Measurements from ENCODE around the gene PHACTR1.

DNA sequence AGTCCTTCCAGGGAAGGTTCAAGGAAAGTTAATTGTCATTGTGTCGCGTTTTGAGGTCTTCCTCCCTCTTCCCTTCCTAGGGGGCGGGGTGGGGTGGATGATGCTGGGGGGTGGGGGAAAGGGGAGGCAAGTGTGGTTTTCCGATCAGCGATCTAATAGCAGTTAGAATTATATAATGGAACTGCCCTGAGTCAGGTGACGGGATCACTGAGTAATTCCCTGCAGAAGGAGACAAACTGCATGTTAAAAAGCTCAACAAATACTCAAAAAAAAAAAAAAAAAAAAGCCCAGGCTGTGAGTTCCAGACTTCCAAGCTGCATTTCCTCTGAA lies 240.4 kb downstream of the PHACTR1 start:
- TF ChIP-seq POLR2A (IDR thresholded peaks at IDR 0.05; ENCODE audit: low read depth, low read length) (no peak), POU2F2 (IDR thresholded peaks at IDR 0.05; ENCODE audit: low read depth, low read length) (no peak), POLR2AphosphoS5 (IDR thresholded peaks at IDR 0.05; ENCODE audit: low read depth, low read length) (no peak), TAF1 (IDR thresholded peaks at IDR 0.05; ENCODE audit: low read depth, low read length) (no peak)

All from GM12891 (cell line).